SK-N-SH (cell line): ENCODE measurements around the gene CLEC17A.

Source experiments
- CTCF ChIP-seq: fragments of 200-600 bp; sonication (generic); IDR thresholded peaks from 2 replicates; pipeline ENCODE4 v1.6.1; 2017; ENCODE audit warnings: antibody characterized with exemption, mild to moderate bottlenecking, moderate library complexity
- ELF1 ChIP-seq: IDR thresholded peaks from 2 replicates; pipeline ENCODE4 v1.4.0; 2012
- PBX3 ChIP-seq: IDR thresholded peaks from 2 replicates; pipeline ENCODE4; 2012
- RFX5 ChIP-seq: IDR thresholded peaks from 2 replicates; pipeline ENCODE4 v1.6.1; 2012; ENCODE audit warnings: mild to moderate bottlenecking, improper control_type of control experiment, low read length
- YY1 ChIP-seq: IDR thresholded peaks from 2 replicates; pipeline ENCODE4 v1.4.0; 2012; ENCODE audit warnings: low read depth, mild to moderate bottlenecking
- TF ChIP-seq, protein P1 (sequence below): IDR thresholded peaks from 2 replicates; pipeline ENCODE4 v1.4.0; 2012; ENCODE audit warnings: low read depth

- TF ChIP-seq YY1 (no peak), ELF1 (no peak), PBX3 (no peak), CTCF (no peak), RFX5 (no peak)
- TF ChIP-seq, protein P1, sequence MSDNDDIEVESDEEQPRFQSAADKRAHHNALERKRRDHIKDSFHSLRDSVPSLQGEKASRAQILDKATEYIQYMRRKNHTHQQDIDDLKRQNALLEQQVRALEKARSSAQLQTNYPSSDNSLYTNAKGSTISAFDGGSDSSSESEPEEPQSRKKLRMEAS = no peak
Measured at GRCh38 chr19:14565765-14566711, 16.8 kb upstream of the CLEC17A start.
